HEK293 (cell line): ENCODE measurements around the gene HRH2.
A peak's percentile ranks its signal among the peaks of the same experiment; 100 is the strongest.

Experiments
- CTCF ChIA-PET: fragments of 350-600 bp; formaldehyde crosslinking; extraction: SDS; loops from one replicate; lab custom pipeline; 2021; ENCODE audit warnings: antibody characterized with exemption; lab: Yijun Ruan, JAX
- POLR2A ChIA-PET: fragments of 300-600 bp; formaldehyde crosslinking; extraction: SDS; loops from one replicate; lab custom pipeline; 2020; ENCODE audit warnings: antibody characterized with exemption, inconsistent platforms; lab: Yijun Ruan, JAX
- H3K27ac ChIP-seq: fragments of 200-500 bp; sonication (Bioruptor generic); 2 replicates; pipeline ENCODE4 v1.5.1; 2014; ENCODE audit warnings: low read depth, low read length, control low read depth, inconsistent platforms; ENCODE audit errors: extremely low read depth
- H3K36me3 ChIP-seq, 2 experiments: fragments of 200-500 bp in 1 of 2; sonication (Bioruptor generic) in 1 of 2; 1 replicate in 1 of 2; 2 replicates in 1 of 2; pipeline ENCODE4 v1.5.1; 2014 to 2017; ENCODE audit warnings: inconsistent platforms in 2 of 2, low read length in 2 of 2; ENCODE audit not compliant: control insufficient read depth in 2 of 2, insufficient read depth in 1 of 2
- H3K4me1 ChIP-seq: fragments of 200-500 bp; sonication (Bioruptor generic); 2 replicates; pipeline ENCODE4 v1.5.1; 2014; ENCODE audit warnings: mild to moderate bottlenecking, low read length, inconsistent platforms; ENCODE audit not compliant: control insufficient read depth, insufficient read depth
- H3K4me3 ChIP-seq: 2 replicates; pipeline ENCODE4 v1.5.1; 2011; ENCODE audit warnings: low read depth, mild to moderate bottlenecking, control low read depth, low read length, moderate library complexity
- H3K9me3 ChIP-seq: fragments of 200-500 bp; sonication (Bioruptor generic); 2 replicates; pipeline ENCODE4 v1.5.1; 2014; ENCODE audit warnings: low read depth, low read length, inconsistent platforms; ENCODE audit not compliant: control insufficient read depth, insufficient read depth
- KLF9 ChIP-seq: fragments of 450-650 bp; formaldehyde crosslinking; IDR thresholded peaks from 2 replicates; pipeline ENCODE4 v1.5.1; 2016; ENCODE audit warnings: missing biosample characterization, missing genetic modification characterization, low read depth
- SP2 ChIP-seq: fragments of 450-650 bp; formaldehyde crosslinking; IDR thresholded peaks from 2 replicates; pipeline ENCODE4 v1.5.1; 2016; ENCODE audit warnings: missing biosample characterization, missing genetic modification characterization
- ZNF146 ChIP-seq: fragments of 450-650 bp; formaldehyde crosslinking; IDR thresholded peaks from 2 replicates; pipeline ENCODE4 v1.5.1; 2016; ENCODE audit warnings: missing biosample characterization, missing genetic modification characterization
- ZNF184 ChIP-seq: fragments of 450-650 bp; IDR thresholded peaks from 2 replicates; pipeline ENCODE4 v1.5.1; 2018; ENCODE audit warnings: missing biosample characterization, mild to moderate bottlenecking, missing genetic modification characterization
- ZNF211 ChIP-seq: fragments of 450-650 bp; formaldehyde crosslinking; IDR thresholded peaks from 2 replicates; pipeline ENCODE4 v1.5.1; 2016; ENCODE audit warnings: low read depth, missing biosample characterization, missing genetic modification characterization
- ZNF292 ChIP-seq: fragments of 450-650 bp; formaldehyde crosslinking; IDR thresholded peaks from 2 replicates; pipeline ENCODE4 v1.5.1; 2016; ENCODE audit warnings: low read depth, missing biosample characterization, missing genetic modification characterization, borderline replicate concordance
- ZNF335 ChIP-seq: fragments of 450-650 bp; formaldehyde crosslinking; conservative IDR thresholded peaks from 2 replicates; pipeline ENCODE4 v1.5.1; 2016; ENCODE audit warnings: missing biosample characterization, missing genetic modification characterization
- ZNF350 ChIP-seq: fragments of 450-650 bp; formaldehyde crosslinking; IDR thresholded peaks from 2 replicates; pipeline ENCODE4 v1.5.0; 2017; ENCODE audit warnings: missing biosample characterization, mild to moderate bottlenecking, missing genetic modification characterization
- ZNF510 ChIP-seq: fragments of 450-650 bp; formaldehyde crosslinking; IDR thresholded peaks from 2 replicates; pipeline ENCODE4 v1.5.1; 2018; ENCODE audit warnings: mild to moderate bottlenecking, missing genetic modification characterization, missing biosample characterization; ENCODE audit not compliant: insufficient replicate concordance
- ZNF560 ChIP-seq: fragments of 450-650 bp; formaldehyde crosslinking; IDR thresholded peaks from 2 replicates; pipeline ENCODE4 v1.5.1; 2017; ENCODE audit warnings: missing biosample characterization, missing genetic modification characterization, borderline replicate concordance
- ZNF571 ChIP-seq: fragments of 450-650 bp; formaldehyde crosslinking; IDR thresholded peaks from 2 replicates; pipeline ENCODE4 v1.5.0; 2017; ENCODE audit warnings: missing biosample characterization, missing genetic modification characterization
- TF ChIP-seq, protein P1 (sequence below): fragments of 450-650 bp; formaldehyde crosslinking; IDR thresholded peaks from 2 replicates; pipeline ENCODE4 v1.5.1; 2017; ENCODE audit warnings: missing biosample characterization, missing genetic modification characterization
- TF ChIP-seq, protein P2 (sequence below): fragments of 450-650 bp; formaldehyde crosslinking; IDR thresholded peaks from 2 replicates; pipeline ENCODE4 v1.5.1; 2016; ENCODE audit warnings: missing biosample characterization, missing genetic modification characterization
- TF ChIP-seq, protein P3 (sequence below): fragments of 450-650 bp; formaldehyde crosslinking; IDR thresholded peaks from 2 replicates; pipeline ENCODE4 v1.5.1; 2016; ENCODE audit warnings: missing biosample characterization, missing genetic modification characterization, borderline replicate concordance

The HRH2 gene

DNA sequence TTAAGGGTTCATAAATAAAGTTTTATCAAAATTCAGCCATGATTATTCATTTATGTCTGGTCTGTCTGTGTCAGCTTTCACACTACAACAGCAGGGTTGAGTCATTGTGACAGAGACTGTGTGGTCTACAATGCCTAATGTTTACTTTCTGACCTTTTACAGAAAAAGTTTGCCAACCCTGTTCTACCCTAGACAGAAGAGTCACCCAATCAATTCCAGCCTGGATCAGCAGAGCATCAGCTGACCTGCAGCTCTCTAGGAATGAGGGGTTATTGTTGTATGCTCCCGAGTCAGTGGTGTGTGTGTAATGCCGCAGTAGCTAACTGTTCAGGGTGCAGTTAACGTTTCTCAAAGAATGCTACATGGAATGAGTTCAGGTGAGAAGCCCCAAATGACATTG is 87.3 kb downstream of the HRH2 start:
- Histone ChIP-seq H3K4me1 (no peaks in the 10 kb centered on the region), H3K4me3 (no peak overlapping the region), H3K9me3 (no peaks in the 10 kb centered on the region), H3K27ac (no peak overlapping the region), H3K36me3 (no peaks in the 10 kb centered on the region)
- ChIA-PET POLR2A (no interaction called here), CTCF (interaction anchor here (2.5 kb wide), 1 partner anchor 15 kb away, joined by 11 read pairs; no protein-coding TSS in a partner anchor)
- TF ChIP-seq ZNF184, result no peak
- TF ChIP-seq ZNF292, result no peak
- TF ChIP-seq, protein P1, sequence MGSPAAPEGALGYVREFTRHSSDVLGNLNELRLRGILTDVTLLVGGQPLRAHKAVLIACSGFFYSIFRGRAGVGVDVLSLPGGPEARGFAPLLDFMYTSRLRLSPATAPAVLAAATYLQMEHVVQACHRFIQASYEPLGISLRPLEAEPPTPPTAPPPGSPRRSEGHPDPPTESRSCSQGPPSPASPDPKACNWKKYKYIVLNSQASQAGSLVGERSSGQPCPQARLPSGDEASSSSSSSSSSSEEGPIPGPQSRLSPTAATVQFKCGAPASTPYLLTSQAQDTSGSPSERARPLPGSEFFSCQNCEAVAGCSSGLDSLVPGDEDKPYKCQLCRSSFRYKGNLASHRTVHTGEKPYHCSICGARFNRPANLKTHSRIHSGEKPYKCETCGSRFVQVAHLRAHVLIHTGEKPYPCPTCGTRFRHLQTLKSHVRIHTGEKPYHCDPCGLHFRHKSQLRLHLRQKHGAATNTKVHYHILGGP (tag by site-specific recombination), result peak; percentile 56; the same call in 1 of the 2 replicates

DNA sequence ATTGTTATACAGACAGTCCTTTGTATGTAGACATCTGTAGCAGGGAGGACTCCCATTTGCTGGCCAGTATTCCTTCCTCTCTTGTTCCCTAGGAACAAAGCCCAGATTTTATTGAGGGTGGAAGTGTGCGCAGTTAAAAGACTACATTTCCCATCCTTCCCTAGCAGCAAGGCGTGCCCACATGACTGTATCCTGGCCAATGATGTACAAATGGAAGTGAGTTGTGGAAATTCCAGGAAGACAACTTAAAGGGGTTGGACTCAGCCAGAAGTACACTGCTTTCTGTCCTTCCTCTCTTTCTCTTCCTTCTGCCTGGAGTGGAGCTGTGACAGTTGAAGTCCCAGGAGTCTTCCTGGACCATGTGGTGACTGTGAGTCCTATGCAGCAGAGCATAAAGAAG is 89.0 kb downstream of the HRH2 start:
- CTCF ChIA-PET, result interaction anchor here (2.5 kb wide), 1 partner anchor 17 kb away, joined by 11 read pairs; no protein-coding TSS in a partner anchor
- Histone ChIP-seq H3K4me1 (no peaks in the 10 kb centered on the region), H3K4me3 (no peak overlapping the region)
- TF ChIP-seq ZNF335 (tag by site-specific recombination) (peak; percentile 64), ZNF146 (tag by site-specific recombination) (no peak)
- TF ChIP-seq, all 188 proteins: peak for 1
- POLR2A ChIA-PET, result no interaction called here
- Histone ChIP-seq H3K9me3 (no peaks in the 10 kb centered on the region), H3K27ac (no peak overlapping the region), H3K36me3 (no peaks in the 10 kb centered on the region)

GRCh38 chr5:175747539-175748060 is 89.7 kb downstream of the HRH2 start:
- CTCF ChIA-PET, result interaction anchor here (0.6 to 2.0 kb wide), 2 partner anchors 17 to 29 kb away, joined by 3 to 7 read pairs; no protein-coding TSS in a partner anchor
- no peak overlapping the region for H3K4me3 ChIP-seq
- TF ChIP-seq ZNF350 (tag by site-specific recombination), result no peak
- TF ChIP-seq KLF9 (tag by site-specific recombination), result no peak
- no peak for TF ChIP-seq ZNF560 (tag by site-specific recombination)
- TF ChIP-seq ZNF211 (tag by site-specific recombination), result no peak
- no peak for TF ChIP-seq ZNF292
- no peaks in the 10 kb centered on the region for H3K4me1 ChIP-seq
- no peaks in the 10 kb centered on the region for H3K36me3 ChIP-seq
- no peak overlapping the region for H3K27ac ChIP-seq
- POLR2A ChIA-PET, result no interaction called here
- H3K9me3 ChIP-seq, result no peaks in the 10 kb centered on the region

DNA sequence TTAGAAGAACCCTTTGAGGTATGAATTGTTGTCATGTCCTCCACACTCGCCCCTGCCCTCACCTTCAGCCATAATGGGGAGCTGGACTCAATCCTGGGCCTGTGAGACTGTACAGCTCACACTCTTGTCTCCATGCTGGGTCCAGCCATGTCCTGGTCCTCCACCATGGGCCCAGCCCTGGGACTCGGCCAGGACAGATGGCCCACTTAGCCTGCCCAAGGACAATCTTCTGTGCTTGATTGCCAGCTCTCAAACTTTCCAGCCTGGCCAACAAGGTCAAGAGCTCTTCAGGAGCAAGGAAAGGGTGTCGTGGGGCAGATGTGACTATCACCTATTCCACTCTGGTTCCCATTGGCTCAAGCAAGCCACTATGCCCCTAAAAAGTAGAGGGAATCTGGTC is 90.8 kb downstream of the HRH2 start:
- Histone ChIP-seq H3K4me3 (no peak overlapping the region), H3K9me3 (no peaks in the 10 kb centered on the region), H3K4me1 (no peaks in the 10 kb centered on the region), H3K36me3 (no peaks in the 10 kb centered on the region), H3K27ac (no peak overlapping the region)
- ChIA-PET CTCF (interaction anchor here (0.6 to 2.0 kb wide), 3 partner anchors 19 to 215 kb away, joined by 3 to 7 read pairs (median 3); no protein-coding TSS in a partner anchor), POLR2A (no interaction called here)
- TF ChIP-seq SP2 (tag by site-specific recombination), result no peak
- TF ChIP-seq ZNF571, result no peak

DNA sequence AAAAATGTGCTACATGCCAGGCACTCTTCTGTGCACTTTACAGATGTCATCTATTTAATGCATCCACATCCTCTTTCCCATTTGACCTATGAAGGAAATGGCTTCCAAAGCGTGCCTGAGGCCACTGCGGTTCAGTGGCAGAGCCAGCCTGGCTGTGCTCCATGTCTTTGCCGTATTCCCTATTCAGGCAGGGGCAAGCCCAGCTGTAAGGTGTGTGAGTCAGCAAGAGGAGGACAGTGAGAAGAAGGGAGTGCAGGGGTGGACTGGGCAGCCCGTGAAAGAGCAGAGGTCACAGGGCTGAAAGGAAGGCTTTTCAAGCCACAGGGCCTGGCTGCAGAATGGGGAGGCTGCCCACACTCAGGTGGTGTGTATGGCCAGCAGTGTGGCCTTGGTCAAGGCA is 91.7 kb downstream of the HRH2 start:
- Histone ChIP-seq H3K27ac (no peak overlapping the region), H3K36me3 (no peaks in the 10 kb centered on the region), H3K4me3 (no peak overlapping the region), H3K4me1 (no peaks in the 10 kb centered on the region), H3K9me3 (no peaks in the 10 kb centered on the region)
- CTCF ChIA-PET, result interaction anchor here (1.4 kb wide), 1 partner anchor 216 kb away, joined by 3 read pairs; no protein-coding TSS in a partner anchor
- POLR2A ChIA-PET, result no interaction called here
- TF ChIP-seq ZNF510 (tag by site-specific recombination), result no peak
- TF ChIP-seq, protein P2, sequence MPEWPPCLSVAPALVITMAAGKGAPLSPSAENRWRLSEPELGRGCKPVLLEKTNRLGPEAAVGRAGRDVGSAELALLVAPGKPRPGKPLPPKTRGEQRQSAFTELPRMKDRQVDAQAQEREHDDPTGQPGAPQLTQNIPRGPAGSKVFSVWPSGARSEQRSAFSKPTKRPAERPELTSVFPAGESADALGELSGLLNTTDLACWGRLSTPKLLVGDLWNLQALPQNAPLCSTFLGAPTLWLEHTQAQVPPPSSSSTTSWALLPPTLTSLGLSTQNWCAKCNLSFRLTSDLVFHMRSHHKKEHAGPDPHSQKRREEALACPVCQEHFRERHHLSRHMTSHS (tag by site-specific recombination), result no peak
- TF ChIP-seq, protein P3, sequence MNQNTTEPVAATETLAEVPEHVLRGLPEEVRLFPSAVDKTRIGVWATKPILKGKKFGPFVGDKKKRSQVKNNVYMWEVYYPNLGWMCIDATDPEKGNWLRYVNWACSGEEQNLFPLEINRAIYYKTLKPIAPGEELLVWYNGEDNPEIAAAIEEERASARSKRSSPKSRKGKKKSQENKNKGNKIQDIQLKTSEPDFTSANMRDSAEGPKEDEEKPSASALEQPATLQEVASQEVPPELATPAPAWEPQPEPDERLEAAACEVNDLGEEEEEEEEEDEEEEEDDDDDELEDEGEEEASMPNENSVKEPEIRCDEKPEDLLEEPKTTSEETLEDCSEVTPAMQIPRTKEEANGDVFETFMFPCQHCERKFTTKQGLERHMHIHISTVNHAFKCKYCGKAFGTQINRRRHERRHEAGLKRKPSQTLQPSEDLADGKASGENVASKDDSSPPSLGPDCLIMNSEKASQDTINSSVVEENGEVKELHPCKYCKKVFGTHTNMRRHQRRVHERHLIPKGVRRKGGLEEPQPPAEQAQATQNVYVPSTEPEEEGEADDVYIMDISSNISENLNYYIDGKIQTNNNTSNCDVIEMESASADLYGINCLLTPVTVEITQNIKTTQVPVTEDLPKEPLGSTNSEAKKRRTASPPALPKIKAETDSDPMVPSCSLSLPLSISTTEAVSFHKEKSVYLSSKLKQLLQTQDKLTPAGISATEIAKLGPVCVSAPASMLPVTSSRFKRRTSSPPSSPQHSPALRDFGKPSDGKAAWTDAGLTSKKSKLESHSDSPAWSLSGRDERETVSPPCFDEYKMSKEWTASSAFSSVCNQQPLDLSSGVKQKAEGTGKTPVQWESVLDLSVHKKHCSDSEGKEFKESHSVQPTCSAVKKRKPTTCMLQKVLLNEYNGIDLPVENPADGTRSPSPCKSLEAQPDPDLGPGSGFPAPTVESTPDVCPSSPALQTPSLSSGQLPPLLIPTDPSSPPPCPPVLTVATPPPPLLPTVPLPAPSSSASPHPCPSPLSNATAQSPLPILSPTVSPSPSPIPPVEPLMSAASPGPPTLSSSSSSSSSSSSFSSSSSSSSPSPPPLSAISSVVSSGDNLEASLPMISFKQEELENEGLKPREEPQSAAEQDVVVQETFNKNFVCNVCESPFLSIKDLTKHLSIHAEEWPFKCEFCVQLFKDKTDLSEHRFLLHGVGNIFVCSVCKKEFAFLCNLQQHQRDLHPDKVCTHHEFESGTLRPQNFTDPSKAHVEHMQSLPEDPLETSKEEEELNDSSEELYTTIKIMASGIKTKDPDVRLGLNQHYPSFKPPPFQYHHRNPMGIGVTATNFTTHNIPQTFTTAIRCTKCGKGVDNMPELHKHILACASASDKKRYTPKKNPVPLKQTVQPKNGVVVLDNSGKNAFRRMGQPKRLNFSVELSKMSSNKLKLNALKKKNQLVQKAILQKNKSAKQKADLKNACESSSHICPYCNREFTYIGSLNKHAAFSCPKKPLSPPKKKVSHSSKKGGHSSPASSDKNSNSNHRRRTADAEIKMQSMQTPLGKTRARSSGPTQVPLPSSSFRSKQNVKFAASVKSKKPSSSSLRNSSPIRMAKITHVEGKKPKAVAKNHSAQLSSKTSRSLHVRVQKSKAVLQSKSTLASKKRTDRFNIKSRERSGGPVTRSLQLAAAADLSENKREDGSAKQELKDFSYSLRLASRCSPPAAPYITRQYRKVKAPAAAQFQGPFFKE (tag by site-specific recombination), result no peak
